ENCODE results near the gene MAMDC2.

MAMDC2 gene

GRCh38 chr9:70042461-70043215 is 1.0 kb upstream of the MAMDC2 start:
- no peak for DNase-seq (ENCODE audit: low spot score)
- Histone ChIP-seq H4K8ac (ENCODE audit: low read depth, low read length) (no peak overlapping the region), H3K9me3 (replicated peaks in 1 of 2; ENCODE audit: control insufficient read depth in 2 of 2, insufficient read depth in 1 of 2, low read depth in 1 of 2, low read length in 2 of 2) (no peaks in the 10 kb centered on the region), H2BK5ac (ENCODE audit: low read length) (no peak overlapping the region), H3K4me1 (ENCODE audit: control insufficient read depth in 2 of 2, insufficient read depth in 1 of 2, low read depth in 1 of 2, low read length in 2 of 2) (peaks cover 8 to 18% of the 10 kb centered on the region in 2 donors), H2AK5ac (ENCODE audit: low read depth, low read length) (peak overlapping the region; percentile 3), H3K18ac (ENCODE audit: low read length) (peak overlapping the region; percentile 84), H3K79me1 (ENCODE audit: low read depth, low read length) (no peaks in the 10 kb centered on the region), H2BK12ac (ENCODE audit: low read length) (no peak overlapping the region), H3K9ac (ENCODE audit: low read depth, low read length, poor library complexity) (no peak overlapping the region), H2BK120ac (ENCODE audit: low read depth, low read length) (no peak overlapping the region), H3K27me3 (ENCODE audit: control insufficient read depth in 3 of 3, insufficient read depth in 3 of 3, low read depth in 1 of 3, low read length in 3 of 3) (peaks cover 0 to 58% (median 0%) of the 10 kb centered on the region in 3 experiments), H3K36me3 (replicated peaks in 1 of 2; ENCODE audit: control insufficient read depth in 2 of 2, insufficient read depth in 2 of 2, low read length in 2 of 2) (no peaks in the 10 kb centered on the region), H3K4ac (ENCODE audit: low read length) (no peak overlapping the region), H3K4me2 (ENCODE audit: insufficient read depth, low read length, poor library complexity, severe bottlenecking) (peak overlapping the region; percentile 95), H2AFZ (ENCODE audit: low read length) (no peak overlapping the region), H4K91ac (ENCODE audit: low read depth, low read length, poor library complexity) (no peak overlapping the region), H2BK15ac (ENCODE audit: low read length) (no peak overlapping the region), H3K23ac (ENCODE audit: low read depth, low read length, poor library complexity) (no peak overlapping the region), H3K27ac (replicated peaks; ENCODE audit: low read length) (peak overlapping the region; percentile 89), H3K14ac (ENCODE audit: low read length) (no peak overlapping the region), H3K4me3 (ENCODE audit: low read length in 2 of 2) (no peak overlapping the region)
- WGBS, 2 donors (ENCODE audit: extremely low coverage in 2 of 2, insufficient read length in 2 of 2, insufficient replicate concordance in 1 of 2) = no CpG with 5 or more reads among the region's 15 CpGs

GRCh38 chr9:70043285-70043684 is 363 bp upstream of the MAMDC2 start:
- H3K4ac ChIP-seq (ENCODE audit: low read length) = no peak overlapping the region
- no peak overlapping the region for H4K91ac ChIP-seq (ENCODE audit: low read depth, low read length, poor library complexity)
- no peaks in the 10 kb centered on the region for H3K79me1 ChIP-seq (ENCODE audit: low read depth, low read length)
- H3K27ac ChIP-seq (replicated peaks; ENCODE audit: low read length) = peak overlapping the region; percentile 89
- peak overlapping the region; percentile 7 to 84 for H3K4me3 ChIP-seq (ENCODE audit: low read length in 2 of 2)
- no peaks in the 10 kb centered on the region for H3K9me3 ChIP-seq (replicated peaks in 1 of 2; ENCODE audit: control insufficient read depth in 2 of 2, insufficient read depth in 1 of 2, low read depth in 1 of 2, low read length in 2 of 2)
- WGBS, 2 donors (ENCODE audit: extremely low coverage in 2 of 2, insufficient read length in 2 of 2, insufficient replicate concordance in 1 of 2) = no CpG with 5 or more reads among the region's 7 CpGs
- H4K8ac ChIP-seq (ENCODE audit: low read depth, low read length) = no peak overlapping the region
- H2AK5ac ChIP-seq (ENCODE audit: low read depth, low read length) = peak overlapping the region; percentile 34
- no peaks in the 10 kb centered on the region for H3K36me3 ChIP-seq (replicated peaks in 1 of 2; ENCODE audit: control insufficient read depth in 2 of 2, insufficient read depth in 2 of 2, low read length in 2 of 2)
- no peak overlapping the region for H2BK120ac ChIP-seq (ENCODE audit: low read depth, low read length)
- H3K9ac ChIP-seq (ENCODE audit: low read depth, low read length, poor library complexity) = no peak overlapping the region
- H3K27me3 ChIP-seq (ENCODE audit: control insufficient read depth in 3 of 3, insufficient read depth in 3 of 3, low read depth in 1 of 3, low read length in 3 of 3) = peaks cover 0 to 61% (median 0%) of the 10 kb centered on the region in 3 experiments
- peak overlapping the region; percentile 96 for H3K18ac ChIP-seq (ENCODE audit: low read length)
- peak overlapping the region; percentile 94 for H2AFZ ChIP-seq (ENCODE audit: low read length)
- H3K14ac ChIP-seq (ENCODE audit: low read length) = no peak overlapping the region
- H3K4me2 ChIP-seq (ENCODE audit: insufficient read depth, low read length, poor library complexity, severe bottlenecking) = peak overlapping the region; percentile 95
- peak; percentile 79 for DNase-seq (ENCODE audit: low spot score)
- peak overlapping the region; percentile 95 for H2BK5ac ChIP-seq (ENCODE audit: low read length)
- no peak overlapping the region for H3K23ac ChIP-seq (ENCODE audit: low read depth, low read length, poor library complexity)
- peaks cover 8 to 18% of the 10 kb centered on the region in 2 donors for H3K4me1 ChIP-seq (ENCODE audit: control insufficient read depth in 2 of 2, insufficient read depth in 1 of 2, low read depth in 1 of 2, low read length in 2 of 2)
- H2BK15ac ChIP-seq (ENCODE audit: low read length) = no peak overlapping the region
- no peak overlapping the region for H2BK12ac ChIP-seq (ENCODE audit: low read length)

DNA sequence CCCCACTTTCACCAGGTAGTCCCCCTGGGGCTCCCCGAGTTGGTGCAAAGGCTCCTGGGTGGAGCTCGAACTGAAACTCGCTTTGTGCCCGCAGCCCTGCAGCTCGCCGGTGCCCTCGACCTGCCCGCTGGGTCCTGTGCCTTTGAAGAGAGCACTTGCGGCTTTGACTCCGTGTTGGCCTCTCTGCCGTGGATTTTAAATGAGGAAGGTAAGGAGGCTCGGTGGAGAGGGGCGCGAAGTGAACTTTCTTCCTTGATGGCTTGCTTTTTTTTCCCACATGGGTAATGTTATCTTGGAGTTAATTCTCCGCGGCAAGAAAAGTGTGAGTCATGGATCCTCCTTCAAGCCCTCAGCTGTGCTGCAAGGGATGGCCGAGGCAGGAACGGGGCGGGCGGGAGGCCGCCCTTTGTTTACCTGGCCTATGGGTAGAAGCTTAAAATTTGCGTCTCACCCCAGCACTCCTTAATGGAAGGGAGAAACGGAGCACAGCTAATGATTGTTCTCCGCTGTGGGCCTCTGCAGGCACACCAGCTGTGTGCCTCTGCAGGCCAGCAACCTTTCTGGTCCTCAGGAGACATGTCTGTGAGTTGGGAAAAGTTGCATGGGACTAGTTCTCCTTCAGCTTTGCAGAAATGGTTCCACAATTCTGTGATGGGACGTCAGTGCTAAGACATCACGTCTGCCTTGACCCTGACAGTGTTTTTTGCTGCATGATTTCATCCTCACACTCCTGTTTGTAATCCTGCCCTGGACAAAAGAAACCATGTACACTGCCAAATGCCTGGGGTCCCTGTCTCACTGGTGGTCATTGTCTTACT is 1.1 kb downstream of the MAMDC2 start:
- no peaks in the 10 kb centered on the region for H3K9me3 ChIP-seq (replicated peaks in 1 of 2; ENCODE audit: control insufficient read depth in 2 of 2, insufficient read depth in 1 of 2, low read depth in 1 of 2, low read length in 2 of 2)
- peak overlapping the region; percentile 95 for H2BK5ac ChIP-seq (ENCODE audit: low read length)
- peak overlapping the region; percentile 34 for H2AK5ac ChIP-seq (ENCODE audit: low read depth, low read length)
- DNase-seq (ENCODE audit: low spot score) = peak; percentile 46
- H4K91ac ChIP-seq (ENCODE audit: low read depth, low read length, poor library complexity) = no peak overlapping the region
- H2BK12ac ChIP-seq (ENCODE audit: low read length) = no peak overlapping the region
- peak overlapping the region in 1 of 2 donors; percentile 84 for H3K4me3 ChIP-seq (ENCODE audit: low read length in 2 of 2)
- WGBS, 2 donors (ENCODE audit: extremely low coverage in 2 of 2, insufficient read length in 2 of 2, insufficient replicate concordance in 1 of 2) = no CpG with 5 or more reads among the region's 26 CpGs
- H2BK120ac ChIP-seq (ENCODE audit: low read depth, low read length) = peak overlapping the region; percentile 21
- peaks cover 0 to 67% (median 0%) of the 10 kb centered on the region in 3 experiments for H3K27me3 ChIP-seq (ENCODE audit: control insufficient read depth in 3 of 3, insufficient read depth in 3 of 3, low read depth in 1 of 3, low read length in 3 of 3)
- peak overlapping the region; percentile 89 for H3K27ac ChIP-seq (replicated peaks; ENCODE audit: low read length)
- no peaks in the 10 kb centered on the region for H3K79me1 ChIP-seq (ENCODE audit: low read depth, low read length)
- peak overlapping the region; percentile 83 for H3K9ac ChIP-seq (ENCODE audit: low read depth, low read length, poor library complexity)
- no peak overlapping the region for H3K4ac ChIP-seq (ENCODE audit: low read length)
- H3K4me2 ChIP-seq (ENCODE audit: insufficient read depth, low read length, poor library complexity, severe bottlenecking) = peak overlapping the region; percentile 95
- peak overlapping the region; percentile 91 for H2BK15ac ChIP-seq (ENCODE audit: low read length)
- peak overlapping the region; percentile 94 for H2AFZ ChIP-seq (ENCODE audit: low read length)
- peaks cover 8 to 18% of the 10 kb centered on the region in 2 donors for H3K4me1 ChIP-seq (ENCODE audit: control insufficient read depth in 2 of 2, insufficient read depth in 1 of 2, low read depth in 1 of 2, low read length in 2 of 2)
- H3K23ac ChIP-seq (ENCODE audit: low read depth, low read length, poor library complexity) = no peak overlapping the region
- H3K14ac ChIP-seq (ENCODE audit: low read length) = no peak overlapping the region
- H3K18ac ChIP-seq (ENCODE audit: low read length) = peak overlapping the region; percentile 96
- H3K36me3 ChIP-seq (replicated peaks in 1 of 2; ENCODE audit: control insufficient read depth in 2 of 2, insufficient read depth in 2 of 2, low read length in 2 of 2) = peaks cover 0 to 2% of the 10 kb centered on the region in 2 donors
- H4K8ac ChIP-seq (ENCODE audit: low read depth, low read length) = no peak overlapping the region

DNA sequence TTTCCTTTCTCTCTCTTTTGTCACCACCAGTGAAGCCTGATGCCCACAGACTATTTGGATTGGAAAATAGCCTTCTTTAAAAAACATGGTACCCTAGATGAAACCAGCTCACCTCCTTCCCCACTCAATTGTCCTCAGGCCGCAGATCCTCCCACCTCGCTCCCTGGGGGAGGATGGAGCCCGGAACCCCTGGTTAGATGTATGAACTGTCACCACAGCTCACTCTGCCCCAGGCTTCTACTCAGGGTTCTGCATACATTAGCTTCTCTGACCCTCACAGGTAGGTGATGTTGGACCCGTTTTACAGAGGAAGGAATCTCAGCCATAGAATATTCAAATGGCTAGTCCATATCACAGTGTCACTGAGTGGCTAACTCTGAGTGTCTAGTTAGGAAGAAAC is 1.8 kb downstream of the MAMDC2 start:
- WGBS, 2 donors (ENCODE audit: extremely low coverage in 2 of 2, insufficient read length in 2 of 2, insufficient replicate concordance in 1 of 2) = no CpG with 5 or more reads among the region's 4 CpGs
- no peak overlapping the region for H3K27ac ChIP-seq (replicated peaks; ENCODE audit: low read length)

More for the DNA sequence above, 1.8 kb downstream of the MAMDC2 start:
- Histone ChIP-seq H3K4me2 (ENCODE audit: insufficient read depth, low read length, poor library complexity, severe bottlenecking) (no peak overlapping the region), H3K79me1 (ENCODE audit: low read depth, low read length) (no peaks in the 10 kb centered on the region), H3K9me3 (replicated peaks in 1 of 2; ENCODE audit: control insufficient read depth in 2 of 2, insufficient read depth in 1 of 2, low read depth in 1 of 2, low read length in 2 of 2) (no peaks in the 10 kb centered on the region), H3K4me1 (ENCODE audit: control insufficient read depth in 2 of 2, insufficient read depth in 1 of 2, low read depth in 1 of 2, low read length in 2 of 2) (peaks cover 8 to 18% of the 10 kb centered on the region in 2 donors), H3K14ac (ENCODE audit: low read length) (no peak overlapping the region), H2BK5ac (ENCODE audit: low read length) (no peak overlapping the region), H3K4me3 (ENCODE audit: low read length in 2 of 2) (no peak overlapping the region), H2BK15ac (ENCODE audit: low read length) (no peak overlapping the region), H3K18ac (ENCODE audit: low read length) (no peak overlapping the region), H3K9ac (ENCODE audit: low read depth, low read length, poor library complexity) (no peak overlapping the region), H4K8ac (ENCODE audit: low read depth, low read length) (no peak overlapping the region), H2AFZ (ENCODE audit: low read length) (no peak overlapping the region), H2BK12ac (ENCODE audit: low read length) (no peak overlapping the region), H3K23ac (ENCODE audit: low read depth, low read length, poor library complexity) (no peak overlapping the region), H3K4ac (ENCODE audit: low read length) (no peak overlapping the region), H4K91ac (ENCODE audit: low read depth, low read length, poor library complexity) (no peak overlapping the region), H3K36me3 (replicated peaks in 1 of 2; ENCODE audit: control insufficient read depth in 2 of 2, insufficient read depth in 2 of 2, low read length in 2 of 2) (peaks cover 0 to 2% of the 10 kb centered on the region in 2 donors), H3K27me3 (ENCODE audit: control insufficient read depth in 3 of 3, insufficient read depth in 3 of 3, low read depth in 1 of 3, low read length in 3 of 3) (peaks cover 0 to 70% (median 0%) of the 10 kb centered on the region in 3 experiments), H2BK120ac (ENCODE audit: low read depth, low read length) (no peak overlapping the region), H2AK5ac (ENCODE audit: low read depth, low read length) (no peak overlapping the region)
- DNase-seq (ENCODE audit: low spot score) = no peak
